HCT116 (cell line): ENCODE results near the gene FBXO8.

Source experiments
- EZH2phosphoT487 ChIP-seq: fragments of 200-600 bp; IDR thresholded peaks from 2 replicates; pipeline ENCODE4 v1.6.1; 2018; ENCODE audit warnings: antibody characterized with exemption, borderline replicate concordance
- POLR2A ChIP-seq: IDR thresholded peaks from 2 replicates; pipeline ENCODE4 v1.7.0; 2011; ENCODE audit warnings: borderline replicate concordance; ENCODE audit not compliant: insufficient read depth, insufficient read length; ENCODE audit errors: extremely low read depth
- SIN3A ChIP-seq: IDR thresholded peaks from 2 replicates; pipeline ENCODE4 v1.6.1; 2012; ENCODE audit warnings: low read depth
- ZFX ChIP-seq: fragments of 450-650 bp; IDR thresholded peaks from 2 replicates; pipeline ENCODE4 v1.6.1; 2017
- TF ChIP-seq, protein P1 (sequence below), 3 experiments: fragments of 200-600 bp in 1 of 3; sonication (generic) in 1 of 3; IDR thresholded peaks in 2 of 3; conservative IDR thresholded peaks in 1 of 3; 2 replicates each; pipeline ENCODE4 v1.5.1; 2012 to 2017; ENCODE audit warnings: low read depth in 2 of 3, low read length in 2 of 3, antibody characterized with exemption in 1 of 3, borderline replicate concordance in 1 of 3, control low read depth in 1 of 3, mild to moderate bottlenecking in 1 of 3, mixed read lengths in 1 of 3, mixed run types in 1 of 3, moderate library complexity in 1 of 3; ENCODE audit not compliant: insufficient read depth in 1 of 3

DNA sequence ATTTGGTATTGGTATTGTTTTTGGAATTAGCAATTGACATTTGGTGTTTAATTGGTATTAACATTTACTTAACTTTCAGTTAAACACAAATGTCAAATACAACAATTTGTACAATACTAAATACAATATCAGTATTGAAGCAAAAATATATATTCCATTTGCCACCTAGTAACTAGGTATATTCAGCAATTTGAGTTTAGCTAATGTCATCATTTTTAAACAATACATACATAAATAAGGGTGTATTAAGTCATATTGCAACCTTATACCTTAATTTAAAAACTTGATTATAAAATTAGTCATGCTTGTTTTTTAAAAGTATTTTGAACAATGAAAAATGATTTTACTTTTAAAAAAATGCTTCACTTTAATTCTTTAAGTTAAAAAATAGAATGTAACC is 53.3 kb downstream of the FBXO8 start:
- TF ChIP-seq EZH2phosphoT487 (no peak), POLR2A (no peak), SIN3A (no peak), ZFX (no peak)
- TF ChIP-seq, protein P1, sequence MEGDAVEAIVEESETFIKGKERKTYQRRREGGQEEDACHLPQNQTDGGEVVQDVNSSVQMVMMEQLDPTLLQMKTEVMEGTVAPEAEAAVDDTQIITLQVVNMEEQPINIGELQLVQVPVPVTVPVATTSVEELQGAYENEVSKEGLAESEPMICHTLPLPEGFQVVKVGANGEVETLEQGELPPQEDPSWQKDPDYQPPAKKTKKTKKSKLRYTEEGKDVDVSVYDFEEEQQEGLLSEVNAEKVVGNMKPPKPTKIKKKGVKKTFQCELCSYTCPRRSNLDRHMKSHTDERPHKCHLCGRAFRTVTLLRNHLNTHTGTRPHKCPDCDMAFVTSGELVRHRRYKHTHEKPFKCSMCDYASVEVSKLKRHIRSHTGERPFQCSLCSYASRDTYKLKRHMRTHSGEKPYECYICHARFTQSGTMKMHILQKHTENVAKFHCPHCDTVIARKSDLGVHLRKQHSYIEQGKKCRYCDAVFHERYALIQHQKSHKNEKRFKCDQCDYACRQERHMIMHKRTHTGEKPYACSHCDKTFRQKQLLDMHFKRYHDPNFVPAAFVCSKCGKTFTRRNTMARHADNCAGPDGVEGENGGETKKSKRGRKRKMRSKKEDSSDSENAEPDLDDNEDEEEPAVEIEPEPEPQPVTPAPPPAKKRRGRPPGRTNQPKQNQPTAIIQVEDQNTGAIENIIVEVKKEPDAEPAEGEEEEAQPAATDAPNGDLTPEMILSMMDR (IDR thresholded peaks at IDR 0.05 in 2 of 3, conservative IDR thresholded peaks at IDR 0.05 in 1 of 3; ENCODE audit: borderline replicate concordance in 1 of 3, insufficient read depth in 1 of 3, low read depth in 2 of 3, low read length in 2 of 3) = no peak
